NCI-H1436 treated with DMSO at 0.1 percent for 48 hours (cell line): ENCODE measurements around the gene CALML6.

Experiments used
- DNase-seq: peaks from one replicate; lab custom pipeline; 2025; lab: John Stamatoyannopoulos, UW

Gene CALML6

DNA sequence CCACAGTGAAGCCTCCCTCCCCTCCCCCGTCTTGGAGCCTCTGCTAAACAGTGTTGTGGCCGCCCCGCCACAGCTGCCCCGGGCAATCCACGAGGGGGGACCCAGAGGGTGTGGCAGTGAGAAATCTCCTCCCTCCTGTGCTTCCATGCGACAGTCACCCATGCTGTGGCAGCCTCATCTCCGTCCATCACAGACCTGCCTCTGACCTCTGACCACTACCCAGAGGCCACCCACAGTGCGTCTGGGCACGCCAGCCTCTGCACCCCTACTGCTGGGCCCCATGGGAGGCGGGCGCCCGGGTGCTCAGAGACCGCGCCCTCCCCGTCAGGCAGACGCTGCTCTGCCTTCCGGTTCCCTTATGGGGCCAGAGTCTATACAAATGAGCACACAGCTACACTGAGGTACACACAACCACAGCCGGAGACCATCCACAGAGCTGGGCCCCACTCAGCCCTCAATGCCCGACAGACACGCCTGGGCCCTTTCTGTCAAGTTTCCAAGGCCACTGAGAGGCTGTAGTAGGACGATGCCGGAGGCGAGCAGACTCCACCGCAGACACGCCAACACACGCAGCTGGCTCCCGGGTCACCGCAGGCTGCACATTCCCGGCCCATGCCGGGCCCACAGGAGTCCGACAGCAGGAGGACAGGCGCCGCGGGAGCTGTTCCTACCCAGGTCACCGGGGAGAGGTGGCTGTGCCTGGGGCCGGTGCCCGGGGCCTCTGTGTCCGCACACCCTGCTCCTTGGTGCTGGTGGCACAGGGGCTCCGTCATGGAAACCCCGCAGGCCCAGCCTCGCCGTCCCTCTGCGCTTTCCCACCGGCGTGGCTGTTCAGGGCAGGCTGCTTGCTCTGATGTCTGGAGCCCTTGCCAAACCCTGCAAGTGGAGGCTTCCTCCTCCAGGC lies 27.9 kb downstream of the CALML6 start:
- DNase-seq = no peak

DNA sequence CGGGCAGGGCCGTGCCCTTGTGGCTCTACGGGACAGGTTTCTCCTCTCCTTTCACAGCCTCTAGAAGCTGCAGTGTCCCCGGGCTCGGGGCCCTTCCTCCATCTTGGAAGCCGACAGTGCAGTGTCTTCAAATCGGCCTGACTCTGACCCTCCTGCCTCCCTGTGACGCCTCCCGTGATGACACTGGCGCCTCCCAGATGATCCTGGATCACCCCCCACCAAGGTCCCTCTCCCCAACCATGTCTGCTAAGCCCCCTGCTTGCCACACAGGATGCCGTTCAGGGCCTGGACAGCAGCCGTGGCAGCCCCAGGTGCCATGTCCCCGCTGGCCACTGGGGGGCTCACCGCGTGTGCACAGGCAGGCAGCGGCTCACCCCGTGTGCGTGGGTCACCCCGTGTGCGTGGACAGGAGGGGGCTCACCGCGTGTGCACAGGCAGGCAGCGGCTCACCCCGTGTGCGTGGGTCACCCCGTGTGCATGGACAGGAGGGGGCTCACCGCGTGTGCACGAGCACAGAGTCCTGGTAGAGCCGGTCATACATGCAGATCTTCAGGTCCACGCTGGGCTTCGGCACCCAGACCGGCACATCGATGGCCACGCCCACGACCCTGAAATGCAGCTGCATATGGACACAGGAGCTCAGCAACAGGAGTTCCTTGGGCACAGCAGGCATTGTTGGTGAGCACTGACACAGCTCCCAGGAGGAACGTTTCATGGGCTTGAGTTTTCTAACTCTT lies 28.9 kb downstream of the CALML6 start:
- no peak for DNase-seq

DNA sequence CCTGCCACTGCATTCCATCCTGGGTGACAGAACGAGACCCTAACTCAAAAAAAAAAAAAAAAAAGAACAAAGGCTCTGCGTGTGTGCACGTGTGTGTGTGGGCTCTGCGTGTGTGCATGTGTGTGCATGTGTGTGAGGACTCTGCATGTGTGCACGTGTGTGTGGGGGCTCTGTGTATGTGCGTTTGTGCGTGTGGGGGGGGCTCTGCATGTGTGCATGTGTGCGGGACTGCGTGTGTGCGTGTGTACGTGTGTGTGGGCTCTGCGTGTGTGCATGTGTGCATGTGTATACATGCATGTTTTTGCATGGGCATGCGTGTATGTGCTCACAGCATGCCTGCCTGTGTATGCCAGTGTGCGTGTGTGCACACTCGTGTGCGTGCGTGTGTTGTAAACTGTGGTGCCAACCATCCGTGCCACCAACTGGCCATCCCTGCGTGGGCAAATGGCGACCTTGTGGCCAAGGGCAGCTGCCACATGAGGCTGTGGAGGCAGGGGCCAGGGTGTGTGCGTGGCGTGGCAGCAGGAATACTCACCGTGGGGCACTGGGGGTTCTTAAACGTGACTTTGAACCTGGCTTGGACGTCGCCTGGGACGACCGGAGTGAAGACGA lies 30.8 kb downstream of the CALML6 start:
- no peak for DNase-seq

DNA sequence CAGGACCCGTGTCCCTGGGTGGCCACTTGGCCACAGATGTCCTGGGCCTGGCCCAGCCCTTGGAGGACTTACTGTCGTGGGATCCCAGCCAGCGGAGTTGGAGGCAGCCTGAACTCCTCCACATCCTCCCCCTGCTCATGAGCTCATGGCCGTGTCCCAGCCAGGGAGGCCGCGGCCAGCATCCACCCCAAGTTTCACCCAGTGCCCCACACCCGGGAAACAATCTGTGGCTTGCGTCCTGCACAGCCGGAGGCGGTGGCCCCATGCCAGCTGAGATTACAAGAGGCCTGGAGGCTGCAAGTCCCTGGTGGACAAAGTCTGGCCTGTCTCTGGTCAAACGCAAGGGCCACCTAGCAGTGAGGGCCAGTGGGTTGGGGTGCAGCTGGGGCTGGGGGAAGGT lies 31.5 kb downstream of the CALML6 start:
- no peak for DNase-seq

DNA sequence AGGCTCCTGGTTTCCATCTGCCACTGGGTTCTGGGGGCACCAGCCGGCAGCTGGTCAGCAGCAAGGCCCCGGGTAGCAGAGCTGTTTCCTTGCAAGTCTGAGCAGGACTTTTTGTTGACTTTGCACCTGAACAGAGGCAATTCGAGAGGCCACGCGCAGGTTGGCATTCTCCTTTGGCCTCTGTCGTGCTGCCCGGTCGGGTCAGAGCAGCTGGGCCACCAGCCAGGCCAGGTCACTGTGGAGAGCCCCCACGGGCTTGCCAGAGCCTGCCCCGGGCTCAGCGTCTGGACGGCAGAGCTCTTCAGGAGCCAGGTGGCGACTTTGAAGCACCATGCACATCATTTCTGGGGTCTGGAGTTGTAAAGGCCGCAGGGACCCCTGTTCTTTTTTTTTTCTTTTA lies 32.4 kb downstream of the CALML6 start:
- DNase-seq = no peak

DNA sequence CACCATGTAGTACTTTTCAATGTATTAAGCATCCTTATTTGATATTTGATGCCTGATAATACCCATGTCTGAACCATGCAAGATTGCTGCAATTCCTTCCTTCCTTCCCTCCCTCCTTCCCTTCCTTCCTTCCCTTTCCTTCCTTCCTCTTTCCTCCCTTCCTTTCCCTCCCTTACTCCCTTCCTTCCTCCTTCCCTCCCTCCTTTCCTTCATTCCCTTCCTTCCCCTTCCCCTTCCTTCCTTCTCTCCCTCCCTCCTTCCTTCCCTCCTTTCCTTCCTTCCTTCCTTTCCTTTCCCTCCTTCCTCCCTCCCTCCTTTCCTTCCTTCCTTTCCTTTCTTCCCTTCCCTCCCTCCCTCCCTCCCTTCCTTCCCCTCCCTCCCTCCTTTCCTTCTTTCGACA lies 33.7 kb downstream of the CALML6 start:
- no peak for DNase-seq

DNA sequence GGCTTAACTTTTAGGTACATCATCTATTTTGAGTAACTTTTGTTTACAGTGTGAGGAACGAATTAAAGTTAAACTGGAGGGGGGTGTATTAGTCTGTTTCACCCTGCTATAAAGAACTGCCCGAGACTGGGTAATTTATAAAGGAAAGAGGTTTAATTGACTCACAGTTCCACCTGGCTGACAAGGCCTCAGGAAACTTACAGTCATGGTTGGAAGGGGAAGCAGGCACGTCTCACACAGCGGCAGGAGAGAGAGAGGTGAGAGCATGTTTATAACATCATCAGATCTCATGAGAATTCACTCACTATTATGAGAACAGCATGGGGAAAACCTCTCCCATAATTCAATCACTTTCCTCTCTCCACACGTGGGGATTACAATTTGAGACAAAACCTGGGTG lies 35.9 kb downstream of the CALML6 start:
- DNase-seq = no peak

DNA sequence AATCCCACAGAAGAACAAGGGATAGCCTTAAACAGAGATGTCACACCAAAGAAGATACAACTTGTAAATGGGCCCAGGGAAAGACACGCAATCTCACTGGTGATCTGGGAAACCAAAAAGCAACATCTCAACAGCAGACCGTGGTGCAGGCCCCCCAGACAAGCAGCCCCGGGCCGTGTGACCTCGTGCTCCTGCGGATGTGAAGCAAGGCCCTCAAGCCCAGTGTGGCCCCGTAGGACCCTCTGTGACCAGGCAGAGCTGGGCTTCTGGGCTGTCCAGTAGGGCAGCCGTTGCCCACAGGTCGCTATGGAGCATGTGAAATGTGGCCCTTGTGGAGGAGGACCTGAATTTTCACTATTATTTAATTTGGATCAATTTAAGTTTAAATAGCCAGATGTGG lies 39.0 kb downstream of the CALML6 start:
- DNase-seq = no peak

DNA sequence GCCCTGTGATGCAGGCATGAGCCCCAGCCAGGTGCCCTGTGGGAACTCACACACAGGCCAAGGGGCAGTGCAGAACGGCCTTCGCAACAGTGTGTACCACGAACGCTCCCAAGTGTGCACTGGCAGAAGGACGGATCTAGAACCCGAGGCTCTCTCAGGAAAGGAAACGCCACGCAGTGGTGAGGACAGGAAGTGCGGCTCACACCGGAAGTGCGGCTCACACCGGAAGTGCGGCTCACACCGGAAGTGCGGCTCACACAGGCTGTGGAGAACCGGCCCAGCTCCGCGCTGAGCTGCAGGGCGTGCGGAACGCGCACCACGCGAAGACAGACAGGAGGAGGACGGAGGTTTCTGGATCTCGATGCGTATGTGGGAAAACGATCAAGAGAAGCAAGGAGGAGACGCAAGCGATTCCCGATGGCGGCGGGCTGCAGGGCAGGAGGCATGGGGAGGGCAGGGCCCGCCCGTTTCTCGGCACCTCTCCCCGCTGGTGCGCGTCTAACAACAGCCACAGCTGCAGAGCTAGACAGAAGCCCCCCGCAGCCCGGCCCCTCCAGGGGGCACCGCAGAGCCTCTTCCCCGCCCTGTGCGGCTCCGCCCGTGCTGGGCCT lies 39.9 kb downstream of the CALML6 start:
- DNase-seq = no peak

DNA sequence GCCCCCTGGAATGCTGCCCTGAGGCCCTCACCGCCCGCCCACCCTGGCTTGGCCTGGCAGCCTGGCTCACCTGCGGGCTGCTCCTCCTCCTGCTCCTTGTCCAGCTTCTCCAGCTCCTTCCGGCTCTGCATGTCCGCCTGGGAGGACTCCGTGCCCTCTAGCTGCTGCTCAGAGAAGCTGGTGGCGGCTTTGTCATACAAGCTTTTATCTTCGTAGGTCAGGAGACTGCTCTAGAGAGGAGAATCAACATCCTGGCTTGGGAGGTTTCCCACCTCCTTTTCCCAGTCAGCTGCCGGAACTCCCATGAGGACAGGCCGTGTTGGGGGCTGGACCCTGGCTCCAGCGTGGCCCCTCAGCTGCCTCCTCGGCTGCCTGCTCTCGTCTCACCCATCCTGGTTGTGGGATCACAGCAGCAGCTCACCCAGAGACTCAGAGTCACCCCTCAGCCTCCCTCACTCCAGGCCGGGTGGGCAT lies 40.6 kb downstream of the CALML6 start:
- no peak for DNase-seq

DNA sequence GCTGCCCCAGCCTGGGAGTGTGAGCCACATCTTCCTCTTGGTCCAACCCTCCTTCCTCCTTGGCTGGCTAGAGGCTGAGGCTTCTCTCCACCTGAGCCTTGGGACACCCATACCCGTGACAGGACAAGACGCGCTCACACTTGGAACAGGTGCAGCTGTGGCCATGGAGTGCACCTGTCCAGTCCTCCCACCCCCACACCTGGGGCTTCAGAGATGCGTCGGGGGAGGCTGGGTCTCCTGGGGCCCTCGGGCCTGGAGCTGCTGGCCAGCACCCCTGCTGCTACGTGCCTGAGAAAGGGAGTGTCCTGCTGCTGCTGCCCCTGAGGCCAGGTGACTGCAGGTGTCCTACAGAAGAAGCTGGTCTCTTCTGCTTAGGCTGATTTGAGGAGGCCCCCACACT lies 41.0 kb downstream of the CALML6 start:
- no peak for DNase-seq

DNA sequence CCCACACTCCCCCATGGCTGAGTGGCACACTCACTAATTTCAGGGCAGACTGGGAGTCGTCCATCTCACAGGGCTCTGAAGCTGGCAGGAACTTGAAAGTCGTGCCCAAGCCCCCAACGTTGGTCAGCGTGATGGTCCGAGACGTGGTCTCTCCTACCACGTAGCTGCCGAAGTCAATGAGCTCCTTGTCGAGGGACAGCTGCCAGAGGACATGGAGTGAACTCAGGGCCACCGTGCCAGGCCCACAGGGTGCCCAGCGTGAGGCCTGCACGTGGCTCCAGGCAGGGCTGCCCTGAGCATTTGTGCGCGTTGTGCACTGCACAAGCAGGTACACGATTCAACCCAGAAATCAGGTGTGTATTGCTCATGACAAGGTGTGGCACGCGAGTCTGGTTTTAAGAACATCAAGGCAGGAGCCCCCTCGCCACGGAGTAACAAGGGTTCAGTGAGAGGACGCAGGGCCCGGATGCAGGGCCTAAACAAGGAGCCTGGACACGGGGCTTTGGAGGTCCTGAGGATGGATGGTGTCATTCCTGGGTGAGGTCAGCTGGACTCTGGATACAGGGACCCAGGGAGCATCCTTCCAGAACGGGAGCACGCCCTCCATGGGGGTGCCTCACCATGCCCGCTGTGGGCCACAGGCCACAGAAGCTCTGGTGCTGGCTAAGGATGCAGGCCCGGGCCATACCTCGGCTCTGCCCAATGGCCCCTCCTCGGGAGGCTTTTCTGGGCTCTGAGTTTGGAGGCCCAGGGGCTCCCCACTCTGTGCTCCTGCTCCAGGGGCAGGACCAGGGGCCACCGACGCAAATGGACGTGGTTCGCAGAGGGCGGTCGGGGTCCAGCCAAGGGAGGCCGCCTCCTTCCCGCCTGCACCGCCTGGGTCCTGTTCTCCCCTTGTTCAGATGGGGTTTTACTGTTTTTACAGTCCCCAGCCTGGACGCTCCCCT lies 41.8 kb downstream of the CALML6 start:
- DNase-seq = no peak

DNA sequence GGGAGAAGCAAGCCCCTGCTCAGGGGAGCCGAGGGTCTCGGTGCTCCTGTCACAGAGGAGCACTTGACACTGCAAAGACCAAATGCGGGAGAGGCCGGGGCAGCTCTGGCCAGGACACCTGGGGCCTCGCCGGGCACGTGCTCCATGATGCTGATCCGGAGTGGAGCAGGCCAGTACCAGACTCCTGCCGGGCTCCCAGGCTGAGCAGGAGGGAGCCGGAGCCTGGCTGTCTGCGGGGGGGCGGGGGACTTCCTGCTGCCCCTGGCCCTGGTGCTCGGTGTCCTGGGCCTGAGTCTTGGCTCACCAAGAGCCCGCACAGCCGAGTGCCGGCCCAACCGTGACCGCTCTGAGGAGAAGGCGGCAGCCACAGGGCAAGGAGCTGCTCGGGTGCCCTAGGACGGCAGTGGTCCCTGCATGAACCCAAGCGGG lies 42.5 kb downstream of the CALML6 start:
- no peak for DNase-seq

DNA sequence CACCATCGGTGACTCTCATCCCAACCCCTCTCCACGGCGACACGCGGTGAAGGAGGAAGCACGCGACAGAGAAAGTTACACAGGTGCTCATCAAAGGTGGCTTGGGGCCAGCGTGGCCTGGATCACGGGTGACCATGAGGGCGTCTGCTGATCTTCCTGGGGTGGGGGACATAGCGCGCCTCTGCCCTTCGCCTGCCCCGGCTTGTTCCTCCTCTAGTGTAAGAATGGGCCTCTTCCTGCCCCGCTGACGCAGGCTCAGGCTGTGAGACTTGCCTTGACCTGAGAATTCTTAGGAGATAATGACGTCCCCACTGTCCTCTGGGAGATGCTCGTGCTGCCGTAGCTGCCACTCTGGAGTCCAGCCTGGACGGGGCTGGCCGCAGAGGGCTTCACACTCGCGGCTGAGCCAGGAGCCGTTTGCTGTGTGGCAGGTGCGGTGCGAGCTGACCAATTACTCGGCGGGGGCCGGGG lies 43.0 kb downstream of the CALML6 start:
- no peak for DNase-seq

DNA sequence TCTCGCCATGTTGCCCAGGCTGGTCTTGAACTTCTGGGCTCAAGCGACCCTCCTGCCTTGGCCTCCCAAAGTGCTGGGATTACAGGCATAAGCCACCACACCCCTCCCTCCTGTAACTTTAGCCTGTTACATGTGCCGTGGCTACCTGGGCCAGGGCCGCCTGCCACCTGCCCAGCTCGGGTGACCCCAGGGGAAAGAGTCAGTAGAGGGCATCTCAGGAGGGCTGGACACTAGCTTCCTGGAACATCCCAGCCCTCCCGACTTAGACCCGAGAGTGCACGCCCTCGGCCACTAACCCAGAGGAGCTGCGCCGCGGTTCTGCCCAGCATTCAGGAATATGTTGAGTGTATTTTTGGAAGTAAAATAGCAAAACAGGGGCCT lies 44.4 kb downstream of the CALML6 start:
- DNase-seq = no peak

DNA sequence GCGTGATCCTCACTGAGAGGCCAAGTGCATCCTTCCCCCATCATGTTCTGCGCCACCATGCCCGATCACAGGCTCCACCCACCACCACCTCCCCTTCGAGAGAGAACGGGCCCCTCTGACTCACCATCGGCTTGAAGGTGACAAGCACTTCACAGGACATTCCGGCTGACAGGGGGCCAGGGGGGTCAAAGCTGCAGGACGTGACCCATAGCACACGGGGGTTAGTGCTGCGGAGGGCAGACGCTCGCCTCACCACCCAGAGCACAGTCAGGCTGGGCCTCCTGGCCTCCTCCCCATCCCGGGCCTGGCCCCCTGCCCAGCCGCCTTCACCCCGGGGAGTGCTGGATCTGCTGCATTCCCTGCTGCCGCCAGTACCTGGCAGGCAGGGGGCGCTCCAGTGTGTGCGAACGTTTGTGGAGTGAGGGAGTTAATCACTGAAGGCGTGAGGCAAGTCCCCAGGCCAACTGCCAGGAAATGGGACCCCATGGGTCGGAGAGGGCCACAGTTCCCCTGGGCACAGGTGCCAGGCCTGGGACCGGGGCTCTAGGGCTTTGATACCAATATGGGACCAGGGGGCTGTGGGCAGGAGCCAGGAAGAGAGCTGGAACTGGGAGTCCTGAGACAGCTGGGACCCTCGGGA lies 44.9 kb downstream of the CALML6 start:
- DNase-seq = no peak

DNA sequence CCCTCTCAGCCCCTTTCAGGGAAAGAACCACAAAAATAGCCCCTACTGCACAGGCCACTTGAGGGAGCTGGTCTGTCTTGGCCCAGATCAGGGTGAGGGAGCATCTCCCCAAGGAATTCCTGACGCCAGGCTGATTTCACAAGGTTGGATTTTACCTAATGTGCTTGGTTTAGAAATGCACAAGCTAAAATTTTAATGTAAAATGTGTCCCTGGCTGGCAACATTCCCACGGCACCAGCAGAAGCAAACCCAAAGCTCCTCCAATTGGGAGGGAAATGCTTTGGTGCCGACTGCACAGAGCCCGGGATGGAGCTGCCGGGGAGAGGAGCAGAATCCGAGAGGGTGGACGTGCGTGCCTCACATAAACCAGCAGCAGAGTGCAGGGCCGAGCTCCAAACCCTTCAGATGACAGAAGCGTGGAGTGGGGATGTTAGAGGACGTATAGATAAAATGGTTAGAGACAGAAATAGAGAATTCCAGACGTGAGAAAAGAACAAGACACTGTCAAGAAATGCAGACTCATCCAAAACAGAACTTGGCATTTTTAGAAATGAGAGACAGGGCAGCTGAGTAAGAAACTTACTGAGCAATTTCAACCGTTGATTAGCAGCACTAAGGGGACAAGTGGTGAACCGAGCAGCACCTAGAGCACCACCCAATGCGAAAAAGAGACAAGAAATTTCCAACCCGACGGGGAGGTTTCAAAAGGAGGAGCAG lies 45.6 kb downstream of the CALML6 start:
- no peak for DNase-seq

DNA sequence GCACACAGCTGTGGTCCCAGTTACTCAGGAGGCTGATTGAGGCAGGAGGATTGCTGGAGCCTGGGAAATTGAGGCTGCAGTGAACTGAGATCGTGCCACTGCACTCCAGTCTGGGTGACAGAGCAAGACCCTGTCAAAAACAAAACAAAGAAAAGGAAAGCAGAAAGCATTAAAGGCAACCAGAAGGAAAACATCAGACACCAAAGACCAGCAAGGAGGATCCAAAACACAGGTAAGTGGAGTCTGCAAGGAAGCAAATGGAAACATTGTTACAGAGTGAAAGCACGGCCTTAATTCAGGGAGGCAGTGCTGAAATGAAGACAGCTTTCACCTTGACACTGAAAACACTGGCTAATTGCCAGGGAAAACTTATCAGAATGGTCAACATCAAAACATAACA lies 47.7 kb downstream of the CALML6 start:
- no peak for DNase-seq

DNA sequence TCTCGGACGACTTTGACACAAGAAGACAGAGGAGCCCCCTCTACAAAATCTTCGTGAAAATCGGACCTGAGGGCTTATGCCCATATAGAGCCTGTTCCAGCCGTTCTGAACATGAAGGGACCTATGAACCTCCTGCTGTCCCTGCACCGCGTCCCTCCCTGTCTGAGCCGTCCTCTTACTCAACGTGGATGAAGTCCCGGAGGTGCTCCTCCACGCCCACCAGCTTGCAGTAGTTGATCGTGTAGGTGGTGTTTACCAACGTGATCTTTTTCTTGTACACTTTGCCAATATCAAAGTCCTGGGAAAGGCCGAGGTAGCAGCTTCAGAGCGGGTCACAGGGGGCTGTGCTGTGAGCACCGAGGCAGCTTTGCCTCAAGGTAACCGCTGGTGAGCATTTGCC lies 48.5 kb downstream of the CALML6 start:
- no peak for DNase-seq

DNA sequence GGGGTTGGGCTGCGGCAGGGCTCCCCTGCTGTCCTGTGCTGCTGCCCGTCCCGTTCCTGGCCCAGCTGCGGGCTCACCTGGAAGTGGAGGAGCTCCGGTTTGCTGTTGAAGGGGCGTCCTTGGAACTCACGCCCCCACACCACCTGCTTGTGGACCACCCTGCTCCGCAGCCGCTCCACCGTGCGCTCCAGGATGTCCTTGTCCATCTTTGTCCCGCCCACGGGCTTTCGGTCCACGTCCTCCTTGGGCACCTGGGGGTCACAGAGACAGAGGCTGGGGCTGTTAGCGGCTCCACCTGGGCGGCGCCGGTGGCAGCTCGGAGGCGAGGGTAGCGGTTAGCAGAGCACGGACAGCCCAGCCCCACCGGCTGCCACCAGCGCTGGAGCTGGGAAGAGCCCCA lies 49.8 kb downstream of the CALML6 start:
- DNase-seq = no peak
